Duodenal mucosa (tissue), 2 donors: ENCODE measurements around the gene FRMD4A.

Source experiments
- H3K27ac ChIP-seq: one replicate; pipeline ENCODE4 v1.7.0; 2013; ENCODE audit warnings: low read depth, low read length
- H3K27me3 ChIP-seq, 2 donors: one replicate each; pipeline ENCODE4 v1.7.0; 2013; ENCODE audit warnings: low read length in 2 of 2, control low read depth in 1 of 2; ENCODE audit not compliant: insufficient read depth in 2 of 2, control insufficient read depth in 1 of 2
- H3K36me3 ChIP-seq, 2 donors: one replicate each; pipeline ENCODE4 v1.7.0; 2013; ENCODE audit warnings: low read length in 2 of 2, control low read depth in 1 of 2; ENCODE audit not compliant: insufficient read depth in 2 of 2, control insufficient read depth in 1 of 2
- H3K4me1 ChIP-seq, 2 donors: one replicate each; pipeline ENCODE4 v1.7.0; 2013; ENCODE audit warnings: low read length in 2 of 2, control low read depth in 1 of 2; ENCODE audit not compliant: insufficient read depth in 2 of 2, control insufficient read depth in 1 of 2
- H3K4me3 ChIP-seq, 2 donors: one replicate each; pipeline ENCODE4 v1.7.0; 2013; ENCODE audit warnings: low read length in 2 of 2, low read depth in 1 of 2
- H3K9ac ChIP-seq, 2 donors: one replicate each; pipeline ENCODE4 v1.7.0; 2013; ENCODE audit warnings: low read length in 2 of 2, low read depth in 1 of 2
- H3K9me3 ChIP-seq, 2 donors: one replicate each; pipeline ENCODE4 v1.7.0; 2013; ENCODE audit warnings: low read length in 2 of 2, control low read depth in 1 of 2; ENCODE audit not compliant: control insufficient read depth in 1 of 2

Gene FRMD4A

DNA sequence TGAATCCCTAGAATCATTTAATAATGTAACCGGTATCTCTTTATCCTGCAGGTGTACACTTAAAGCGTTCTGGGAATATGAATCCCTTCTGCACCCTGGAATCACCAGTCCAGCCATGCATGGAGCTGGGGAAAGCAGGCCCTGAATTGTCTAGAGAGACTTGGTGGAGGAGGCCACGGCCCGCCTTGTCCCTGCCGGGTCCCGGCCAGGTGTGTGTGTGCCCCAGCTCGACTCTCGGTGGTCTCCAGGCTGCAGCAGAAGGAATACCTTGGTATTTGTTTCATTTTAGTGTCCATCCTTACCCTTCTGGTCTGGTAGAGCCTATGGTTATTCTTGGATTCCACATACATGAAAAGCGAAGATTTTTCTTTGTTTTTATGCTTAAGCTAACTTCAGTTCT, 685.9 kb downstream of the FRMD4A start:
- H3K27ac ChIP-seq = no peak overlapping the region
- no peaks in the 10 kb centered on the region for H3K27me3 ChIP-seq
- no peak overlapping the region for H3K9ac ChIP-seq
- H3K4me3 ChIP-seq = no peak overlapping the region
- no peaks in the 10 kb centered on the region for H3K4me1 ChIP-seq
- peaks cover 21 to 49% of the 10 kb centered on the region in 2 donors for H3K36me3 ChIP-seq
- peaks cover 7 to 14% of the 10 kb centered on the region in 2 donors for H3K9me3 ChIP-seq

DNA sequence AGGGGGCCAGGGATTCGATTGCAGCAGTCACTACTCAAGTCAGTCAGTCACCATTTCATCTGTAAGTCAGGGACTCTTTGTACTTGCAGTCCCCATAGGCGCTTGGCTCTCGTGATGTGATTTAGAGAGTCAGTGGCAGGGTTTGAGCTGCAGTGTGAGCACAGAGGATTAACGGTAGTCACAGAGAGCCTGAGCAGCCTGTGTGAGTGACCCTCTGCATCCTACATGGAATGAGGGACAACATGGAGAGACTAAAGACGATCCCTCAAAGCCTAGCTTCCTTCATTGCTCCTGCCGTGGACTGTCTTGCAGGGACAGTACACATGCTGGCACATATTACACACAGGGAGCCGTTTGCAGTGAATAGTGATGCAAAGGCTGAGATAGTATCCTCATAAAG, 687.7 kb downstream of the FRMD4A start:
- no peak overlapping the region for H3K4me3 ChIP-seq
- H3K27me3 ChIP-seq = no peaks in the 10 kb centered on the region
- H3K9ac ChIP-seq = no peak overlapping the region
- peaks cover 16 to 61% of the 10 kb centered on the region in 2 donors for H3K36me3 ChIP-seq
- H3K4me1 ChIP-seq = no peaks in the 10 kb centered on the region
- no peak overlapping the region for H3K27ac ChIP-seq
- H3K9me3 ChIP-seq = peaks cover 7 to 14% of the 10 kb centered on the region in 2 donors

DNA sequence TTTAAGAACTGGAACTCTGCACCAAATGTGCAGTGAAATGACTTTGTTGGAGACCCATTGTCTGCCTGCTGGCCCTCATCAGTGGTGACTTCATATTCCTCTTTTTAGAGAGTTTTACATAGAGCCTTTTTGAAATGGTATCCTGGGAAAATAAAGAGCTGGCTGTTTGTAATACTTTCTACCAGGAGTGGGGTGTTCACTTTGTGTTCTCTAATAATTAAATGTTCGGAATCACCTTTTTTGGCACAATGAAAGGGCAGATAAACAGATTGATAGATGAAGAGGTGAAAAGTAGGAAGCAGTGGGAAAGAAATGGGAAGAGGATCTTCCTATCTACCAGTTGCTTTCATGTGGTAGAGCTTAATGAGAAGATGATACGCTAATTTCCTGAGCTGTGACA, 688.4 kb downstream of the FRMD4A start:
- Histone ChIP-seq H3K9ac (no peak overlapping the region), H3K27ac (no peak overlapping the region), H3K9me3 (peaks cover 7 to 14% of the 10 kb centered on the region in 2 donors), H3K4me3 (no peak overlapping the region), H3K4me1 (no peaks in the 10 kb centered on the region), H3K27me3 (no peaks in the 10 kb centered on the region), H3K36me3 (peaks cover 16 to 63% of the 10 kb centered on the region in 2 donors)

GRCh38 chr10:13637894-13638293, 692.8 kb downstream of the FRMD4A start:
- H3K27ac ChIP-seq = no peak overlapping the region
- H3K9me3 ChIP-seq = peaks cover 7 to 14% of the 10 kb centered on the region in 2 donors
- H3K4me1 ChIP-seq = peaks cover 4 to 9% of the 10 kb centered on the region in 2 donors
- peaks cover 0 to 37% of the 10 kb centered on the region in 2 donors for H3K36me3 ChIP-seq
- no peak overlapping the region for H3K4me3 ChIP-seq
- H3K9ac ChIP-seq = no peak overlapping the region
- H3K27me3 ChIP-seq = no peaks in the 10 kb centered on the region

GRCh38 chr10:13637303-13637856, 693.3 kb downstream of the FRMD4A start:
- Histone ChIP-seq H3K4me3 (no peak overlapping the region), H3K27ac (no peak overlapping the region), H3K36me3 (peaks cover 0 to 35% of the 10 kb centered on the region in 2 donors), H3K27me3 (no peaks in the 10 kb centered on the region), H3K9ac (no peak overlapping the region), H3K4me1 (peaks cover 4 to 12% of the 10 kb centered on the region in 2 donors), H3K9me3 (peaks cover 7 to 10% of the 10 kb centered on the region in 2 donors)

GRCh38 chr10:13636776-13637175, 693.9 kb downstream of the FRMD4A start:
- Histone ChIP-seq H3K27me3 (no peaks in the 10 kb centered on the region), H3K4me3 (no peak overlapping the region), H3K9ac (no peak overlapping the region), H3K36me3 (peaks cover under 1 to 32% of the 10 kb centered on the region in 2 donors), H3K9me3 (peaks cover 2 to 4% of the 10 kb centered on the region in 2 donors), H3K4me1 (peaks cover 4 to 12% of the 10 kb centered on the region in 2 donors), H3K27ac (no peak overlapping the region)

DNA sequence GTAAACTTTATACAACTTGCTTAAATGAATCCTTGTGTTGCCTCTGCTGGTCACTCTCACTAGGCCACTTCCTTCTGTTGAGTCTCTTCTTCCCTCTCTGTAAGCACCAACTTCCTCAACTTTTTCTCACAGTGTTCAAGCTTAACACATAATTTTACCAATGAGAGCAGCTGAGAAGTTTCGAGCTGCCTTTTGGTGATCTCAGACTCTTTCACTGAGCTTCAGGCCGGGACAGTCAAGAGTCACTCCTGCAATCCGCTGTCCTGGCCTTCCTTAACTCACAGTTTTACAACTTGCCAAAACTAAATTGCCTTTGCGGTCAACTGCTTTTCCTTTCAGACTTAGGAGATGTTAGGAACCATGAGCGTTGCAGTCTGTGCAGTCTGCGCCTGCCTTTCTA, 696.5 kb downstream of the FRMD4A start:
- no peaks in the 10 kb centered on the region for H3K27me3 ChIP-seq
- H3K36me3 ChIP-seq = peaks cover 11 to 27% of the 10 kb centered on the region in 2 donors
- no peaks in the 10 kb centered on the region for H3K9me3 ChIP-seq
- no peak overlapping the region for H3K9ac ChIP-seq
- no peak overlapping the region for H3K4me3 ChIP-seq
- H3K4me1 ChIP-seq = peaks cover 4 to 12% of the 10 kb centered on the region in 2 donors
- H3K27ac ChIP-seq = peak overlapping the region; percentile 30

- H3K36me3 ChIP-seq = peaks cover 11 to 24% of the 10 kb centered on the region in 2 donors
- no peak overlapping the region for H3K4me3 ChIP-seq
- no peaks in the 10 kb centered on the region for H3K9me3 ChIP-seq
- H3K4me1 ChIP-seq = peaks cover 4 to 12% of the 10 kb centered on the region in 2 donors
- H3K9ac ChIP-seq = no peak overlapping the region
- H3K27ac ChIP-seq = peak overlapping the region; percentile 36
- no peaks in the 10 kb centered on the region for H3K27me3 ChIP-seq
Observed at GRCh38 chr10:13633689-13634088, 697.0 kb downstream of the FRMD4A start.

GRCh38 chr10:13632884-13633440, 697.8 kb downstream of the FRMD4A start:
- H3K9ac ChIP-seq = no peak overlapping the region

GRCh38 chr10:13632440-13632839, 698.3 kb downstream of the FRMD4A start:
- Histone ChIP-seq H3K27ac (no peak overlapping the region), H3K4me3 (no peak overlapping the region), H3K4me1 (peaks cover 4 to 17% of the 10 kb centered on the region in 2 donors), H3K27me3 (no peaks in the 10 kb centered on the region), H3K9me3 (no peaks in the 10 kb centered on the region), H3K9ac (no peak overlapping the region), H3K36me3 (peaks cover 11 to 22% of the 10 kb centered on the region in 2 donors)

More at GRCh38 chr10:13632884-13633440, 697.8 kb downstream of the FRMD4A start:
- peaks cover 4 to 12% of the 10 kb centered on the region in 2 donors for H3K4me1 ChIP-seq
- H3K4me3 ChIP-seq = no peak overlapping the region
- peaks cover 11 to 18% of the 10 kb centered on the region in 2 donors for H3K36me3 ChIP-seq
- H3K9me3 ChIP-seq = no peaks in the 10 kb centered on the region
- H3K27ac ChIP-seq = peak overlapping the region; percentile 36
- H3K27me3 ChIP-seq = no peaks in the 10 kb centered on the region
